Peyer's patch (tissue), 4 donors: ENCODE measurements around the gene LDLRAD4.

Experiments
- POLR2A ChIP-seq, 2 donors: fragments of 450-650 bp; IDR thresholded peaks; one replicate each; pipeline ENCODE4 v1.5.1; 2017; ENCODE audit warnings: antibody characterized with exemption in 2 of 2, mild to moderate bottlenecking in 2 of 2, moderate library complexity in 2 of 2
- TF ChIP-seq, protein P1 (sequence below), 6 experiments: fragments of 450-650 bp in 4 of 6; fragments of 200-600 bp in 2 of 6; sonication (generic) in 1 of 6; IDR thresholded peaks; one replicate each; pipeline ENCODE4 v1.5.1; 2017 to 2019; ENCODE audit warnings: antibody characterized with exemption in 6 of 6, mild to moderate bottlenecking in 3 of 6, moderate library complexity in 1 of 6

DNA sequence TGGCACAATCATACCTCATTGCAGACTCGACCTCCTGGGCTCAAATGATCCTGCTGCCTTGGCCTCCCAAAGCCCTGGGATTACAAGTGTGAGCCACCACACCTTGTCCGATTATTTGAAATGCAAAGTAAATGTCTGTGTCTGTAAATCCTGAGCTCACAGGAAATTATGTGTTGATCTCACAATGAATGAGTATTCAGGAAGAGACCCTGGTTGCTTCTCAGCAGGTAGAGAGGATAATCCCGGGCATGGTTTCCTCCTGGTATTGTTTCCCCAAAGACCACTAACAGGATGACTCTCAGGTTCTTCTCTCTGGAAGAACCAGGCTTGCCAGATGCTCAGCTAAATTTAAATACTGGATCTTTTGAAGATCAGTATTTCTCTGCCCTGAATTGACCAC, 147.6 kb downstream of the LDLRAD4 start:
- TF ChIP-seq, protein P1, sequence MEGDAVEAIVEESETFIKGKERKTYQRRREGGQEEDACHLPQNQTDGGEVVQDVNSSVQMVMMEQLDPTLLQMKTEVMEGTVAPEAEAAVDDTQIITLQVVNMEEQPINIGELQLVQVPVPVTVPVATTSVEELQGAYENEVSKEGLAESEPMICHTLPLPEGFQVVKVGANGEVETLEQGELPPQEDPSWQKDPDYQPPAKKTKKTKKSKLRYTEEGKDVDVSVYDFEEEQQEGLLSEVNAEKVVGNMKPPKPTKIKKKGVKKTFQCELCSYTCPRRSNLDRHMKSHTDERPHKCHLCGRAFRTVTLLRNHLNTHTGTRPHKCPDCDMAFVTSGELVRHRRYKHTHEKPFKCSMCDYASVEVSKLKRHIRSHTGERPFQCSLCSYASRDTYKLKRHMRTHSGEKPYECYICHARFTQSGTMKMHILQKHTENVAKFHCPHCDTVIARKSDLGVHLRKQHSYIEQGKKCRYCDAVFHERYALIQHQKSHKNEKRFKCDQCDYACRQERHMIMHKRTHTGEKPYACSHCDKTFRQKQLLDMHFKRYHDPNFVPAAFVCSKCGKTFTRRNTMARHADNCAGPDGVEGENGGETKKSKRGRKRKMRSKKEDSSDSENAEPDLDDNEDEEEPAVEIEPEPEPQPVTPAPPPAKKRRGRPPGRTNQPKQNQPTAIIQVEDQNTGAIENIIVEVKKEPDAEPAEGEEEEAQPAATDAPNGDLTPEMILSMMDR (IDR thresholded peaks at IDR 0.05): no peak
- no peak for TF ChIP-seq POLR2A (IDR thresholded peaks at IDR 0.05)
